ENCODE data around the gene FAM107A. TPM values are rescaled to one million over a fixed set of nuclear protein-coding genes. Genes with fewer than 3 reads are reported as not detected.

The FAM107A gene
- total RNA-seq, 1 experiment from 2014 or later = not detected

DNA sequence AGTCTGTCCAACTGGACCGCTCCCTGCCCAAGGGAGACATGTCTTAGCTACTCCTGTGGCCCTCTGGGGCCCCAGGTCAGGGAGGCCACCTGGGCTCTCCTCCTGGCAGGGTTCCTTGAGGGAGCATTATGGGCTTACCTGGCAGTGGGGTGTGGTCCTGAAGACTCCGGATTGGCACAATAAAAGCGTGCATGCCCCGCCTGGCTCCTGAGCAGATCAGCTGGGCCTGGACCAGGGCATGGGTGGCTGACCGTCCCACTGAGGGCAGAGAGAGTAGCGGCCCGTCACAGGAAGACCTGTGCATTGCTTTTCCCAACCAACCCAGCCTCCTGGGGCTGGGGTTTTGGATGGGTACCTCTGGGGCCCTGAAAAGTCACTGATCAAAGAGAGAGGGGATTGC lies 45.6 kb downstream of the FAM107A start:
- no peak for DNase-seq
- Histone ChIP-seq H3K4me1 (peaks cover 31% of the 10 kb centered on the region), H3K4me3 (ENCODE audit: low read depth, low read length) (no peak overlapping the region), H3K27me3 (replicated peaks; ENCODE audit: control insufficient read depth, insufficient read depth, low read length) (no peaks in the 10 kb centered on the region), H3K9me3 (no peaks in the 10 kb centered on the region), H3K36me3 (ENCODE audit: control insufficient read depth, insufficient read depth, low read length) (peaks cover 1% of the 10 kb centered on the region)
- no peak overlapping the region for H3K27ac Mint-ChIP-seq (ENCODE audit: unreplicated experiment)
- H3K36me3 Mint-ChIP-seq (ENCODE audit: insufficient read depth, unreplicated experiment) = peaks cover 6% of the 10 kb centered on the region
- peaks cover 29% of the 10 kb centered on the region for H3K4me1 Mint-ChIP-seq (ENCODE audit: low read depth, unreplicated experiment)
- no peak for TF ChIP-seq CTCF (IDR thresholded peaks at IDR 0.05; ENCODE audit: insufficient read depth in 1 of 2, low read depth in 1 of 2, low read length in 1 of 2, severe bottlenecking in 1 of 2, unreplicated experiment in 1 of 2)
- H3K4me3 Mint-ChIP-seq (ENCODE audit: unreplicated experiment) = no peak overlapping the region
- H3K9me3 Mint-ChIP-seq (ENCODE audit: unreplicated experiment) = no peaks in the 10 kb centered on the region
- no peaks in the 10 kb centered on the region for H3K27me3 Mint-ChIP-seq (ENCODE audit: insufficient read depth, unreplicated experiment)
- intact Hi-C loops (cut with micrococcal nuclease; ENCODE audit: unreplicated experiment) = no loop called here
- CTCF ChIA-PET = interaction anchor here (1.5 kb wide), 1 partner anchor 37 kb away, joined by 3 read pairs; no protein-coding TSS in a partner anchor
- BruUV-seq (replicated peaks) = no TSS peak
- POLR2A ChIA-PET = no interaction called here

GRCh38 chr3:58530354-58530865 lies 46.8 kb downstream of the FAM107A start:
- H3K9me3 ChIP-seq = no peaks in the 10 kb centered on the region
- peaks cover 26% of the 10 kb centered on the region for H3K4me1 ChIP-seq
- Mint-ChIP-seq H3K9me3 (ENCODE audit: unreplicated experiment) (no peaks in the 10 kb centered on the region), H3K27me3 (ENCODE audit: insufficient read depth, unreplicated experiment) (no peaks in the 10 kb centered on the region), H3K4me1 (ENCODE audit: low read depth, unreplicated experiment) (peaks cover 17% of the 10 kb centered on the region), H3K36me3 (ENCODE audit: insufficient read depth, unreplicated experiment) (peaks cover 6% of the 10 kb centered on the region), H3K27ac (ENCODE audit: unreplicated experiment) (no peak overlapping the region), H3K4me3 (ENCODE audit: unreplicated experiment) (no peak overlapping the region)
- H3K36me3 ChIP-seq (ENCODE audit: control insufficient read depth, insufficient read depth, low read length) = peaks cover 1% of the 10 kb centered on the region
- no peaks in the 10 kb centered on the region for H3K27me3 ChIP-seq (replicated peaks; ENCODE audit: control insufficient read depth, insufficient read depth, low read length)
- H3K4me3 ChIP-seq (ENCODE audit: low read depth, low read length) = no peak overlapping the region
- ChIA-PET POLR2A (no interaction called here), CTCF (interaction anchor here (0.9 to 1.5 kb wide), 3 partner anchors 7 to 101 kb away, joined by 3 to 6 read pairs (median 3); no protein-coding TSS in a partner anchor)
- no peak for TF ChIP-seq CTCF (IDR thresholded peaks at IDR 0.05; ENCODE audit: insufficient read depth in 1 of 2, low read depth in 1 of 2, low read length in 1 of 2, severe bottlenecking in 1 of 2, unreplicated experiment in 1 of 2)
- no peak for DNase-seq
- intact Hi-C loops (cut with micrococcal nuclease; ENCODE audit: unreplicated experiment) = no loop called here
- no TSS peak for BruUV-seq (replicated peaks)

DNA sequence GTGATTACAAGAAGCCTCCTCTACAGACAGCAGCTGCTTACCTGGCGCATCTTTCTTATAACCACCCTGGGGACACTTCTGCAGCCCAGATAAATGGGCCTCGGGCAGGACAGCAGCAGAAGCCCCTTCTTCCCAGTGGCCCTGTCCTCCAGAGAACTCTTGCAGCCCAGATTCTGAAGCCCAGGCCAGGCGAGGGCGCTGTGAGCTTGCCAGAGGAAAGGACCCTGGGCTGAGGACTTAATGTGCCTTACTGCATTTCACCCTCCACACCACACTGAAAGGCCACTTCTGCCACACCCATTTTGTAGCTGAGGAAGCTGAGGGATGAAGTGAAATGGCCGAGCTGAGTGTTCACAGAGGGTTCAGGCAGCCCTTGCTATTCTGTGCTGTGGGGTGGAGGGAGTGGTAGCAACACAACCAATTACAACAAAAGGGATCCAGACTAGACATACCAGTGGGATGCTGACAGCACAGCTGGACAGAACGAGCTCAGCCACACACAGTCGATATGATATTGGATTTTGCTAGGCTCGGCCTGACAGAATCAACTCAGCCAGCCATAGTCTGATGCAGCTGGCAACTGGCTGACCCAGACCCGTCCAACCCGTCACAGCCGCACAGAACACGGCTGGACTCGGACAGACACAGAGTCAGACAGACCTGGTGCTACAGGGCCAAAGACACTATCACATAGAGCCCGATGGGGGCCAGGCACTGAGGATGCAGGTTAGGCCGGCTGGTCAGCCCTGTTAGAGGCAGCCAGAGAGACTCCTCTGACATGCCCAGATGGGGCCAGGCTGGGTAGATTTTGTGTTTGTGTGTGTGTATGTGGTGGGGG lies 47.5 kb downstream of the FAM107A start:
- peaks cover 1% of the 10 kb centered on the region for H3K36me3 ChIP-seq (ENCODE audit: control insufficient read depth, insufficient read depth, low read length)
- peaks cover 19% of the 10 kb centered on the region for H3K4me1 ChIP-seq
- no peaks in the 10 kb centered on the region for H3K27me3 ChIP-seq (replicated peaks; ENCODE audit: control insufficient read depth, insufficient read depth, low read length)
- POLR2A ChIA-PET = no interaction called here
- no peaks in the 10 kb centered on the region for H3K9me3 Mint-ChIP-seq (ENCODE audit: unreplicated experiment)
- peaks cover 6% of the 10 kb centered on the region for H3K36me3 Mint-ChIP-seq (ENCODE audit: insufficient read depth, unreplicated experiment)
- peaks cover 17% of the 10 kb centered on the region for H3K4me1 Mint-ChIP-seq (ENCODE audit: low read depth, unreplicated experiment)
- TF ChIP-seq CTCF (IDR thresholded peaks at IDR 0.05; ENCODE audit: insufficient read depth in 1 of 2, low read depth in 1 of 2, low read length in 1 of 2, severe bottlenecking in 1 of 2, unreplicated experiment in 1 of 2) = peak; percentile 45 to 70
- CTCF ChIA-PET = interaction anchor here (0.6 to 1.5 kb wide), 7 partner anchors 8 to 223 kb away, joined by 3 to 6 read pairs (median 3); partner anchors contain the start of gene HTD2
- no peak overlapping the region for H3K4me3 ChIP-seq (ENCODE audit: low read depth, low read length)
- no TSS peak for BruUV-seq (replicated peaks)
- DNase-seq = peak; percentile 69 to 70
- H3K4me3 Mint-ChIP-seq (ENCODE audit: unreplicated experiment) = no peak overlapping the region
- no peaks in the 10 kb centered on the region for H3K9me3 ChIP-seq
- H3K27me3 Mint-ChIP-seq (ENCODE audit: insufficient read depth, unreplicated experiment) = no peaks in the 10 kb centered on the region
- intact Hi-C loops (cut with micrococcal nuclease; ENCODE audit: unreplicated experiment) = loop anchor here (1.0 to 5.0 kb wide), 2 partner anchors 38 to 101 kb away; no protein-coding TSS in a partner anchor
- H3K27ac Mint-ChIP-seq (ENCODE audit: unreplicated experiment) = no peak overlapping the region

Data from Caco-2 (cell line).